ENCODE data around the gene ZG16.
A peak's percentile ranks its signal among the peaks of the same experiment; 100 is the strongest.
"Not testable (repeated sequence)": the region's sequence is repeated elsewhere in the genome, so short reads cannot be mapped to it uniquely, and the experiment has no call there.

Gene ZG16

GRCh38 chr16:29748760-29749149 is 29.3 kb upstream of the ZG16 start:
- not testable (repeated sequence) for DNase-seq (ENCODE audit: low spot score)

- no peak for DNase-seq (ENCODE audit: low spot score)
These were observed 24.5 kb upstream of the ZG16 start for GRCh38 chr16:29753516-29753915.

GRCh38 chr16:29756654-29757053 is 21.4 kb upstream of the ZG16 start:
- no peak for DNase-seq (ENCODE audit: low spot score)

GRCh38 chr16:29757086-29757485 is 21.0 kb upstream of the ZG16 start:
- DNase-seq (ENCODE audit: low spot score): not testable (repeated sequence)

- DNase-seq (ENCODE audit: low spot score): peak; percentile 32
These were observed 20.0 kb upstream of the ZG16 start for GRCh38 chr16:29757950-29758466.

- no peak for DNase-seq (ENCODE audit: low spot score)
These were observed 17.3 kb upstream of the ZG16 start for GRCh38 chr16:29760567-29761279.

- not testable (repeated sequence) for DNase-seq (ENCODE audit: low spot score)
These were observed 16.8 kb upstream of the ZG16 start for GRCh38 chr16:29761280-29761651.

GRCh38 chr16:29761882-29762281 is 16.2 kb upstream of the ZG16 start:
- no peak for DNase-seq (ENCODE audit: low spot score)

- DNase-seq (ENCODE audit: low spot score): no peak
These were observed 14.7 kb upstream of the ZG16 start for GRCh38 chr16:29763326-29763725.

GRCh38 chr16:29765167-29766032 is 12.7 kb upstream of the ZG16 start:
- peak; percentile 62 for DNase-seq (ENCODE audit: low spot score)

- DNase-seq (ENCODE audit: low spot score): no peak
These were observed 11.5 kb upstream of the ZG16 start for GRCh38 chr16:29766571-29766970.

GRCh38 chr16:29767062-29767461 is 11.0 kb upstream of the ZG16 start:
- DNase-seq (ENCODE audit: low spot score): no peak

GRCh38 chr16:29769507-29769906 is 8.5 kb upstream of the ZG16 start:
- DNase-seq (ENCODE audit: low spot score): no peak

GRCh38 chr16:29770250-29770929 is 7.7 kb upstream of the ZG16 start:
- DNase-seq (ENCODE audit: low spot score): no peak

GRCh38 chr16:29772330-29772729 is 5.7 kb upstream of the ZG16 start:
- not testable (repeated sequence) for DNase-seq (ENCODE audit: low spot score)

GRCh38 chr16:29774730-29775129 is 3.3 kb upstream of the ZG16 start:
- DNase-seq (ENCODE audit: low spot score): no peak

- DNase-seq (ENCODE audit: low spot score): no peak
These were observed 2.2 kb upstream of the ZG16 start for GRCh38 chr16:29775742-29776408.

- no peak for DNase-seq (ENCODE audit: low spot score)
These were observed 1.4 kb downstream of the ZG16 start for GRCh38 chr16:29779474-29779873.

GRCh38 chr16:29783094-29783953 is 5.3 kb downstream of the ZG16 start:
- DNase-seq (ENCODE audit: low spot score): not testable (repeated sequence)

- no peak for DNase-seq (ENCODE audit: low spot score)
These were observed 6.1 kb downstream of the ZG16 start for GRCh38 chr16:29784157-29784556.

- no peak for DNase-seq (ENCODE audit: low spot score)
These were observed 6.9 kb downstream of the ZG16 start for GRCh38 chr16:29784901-29785500.
